ENCODE results near the gene PRDM11.

The PRDM11 gene

DNA sequence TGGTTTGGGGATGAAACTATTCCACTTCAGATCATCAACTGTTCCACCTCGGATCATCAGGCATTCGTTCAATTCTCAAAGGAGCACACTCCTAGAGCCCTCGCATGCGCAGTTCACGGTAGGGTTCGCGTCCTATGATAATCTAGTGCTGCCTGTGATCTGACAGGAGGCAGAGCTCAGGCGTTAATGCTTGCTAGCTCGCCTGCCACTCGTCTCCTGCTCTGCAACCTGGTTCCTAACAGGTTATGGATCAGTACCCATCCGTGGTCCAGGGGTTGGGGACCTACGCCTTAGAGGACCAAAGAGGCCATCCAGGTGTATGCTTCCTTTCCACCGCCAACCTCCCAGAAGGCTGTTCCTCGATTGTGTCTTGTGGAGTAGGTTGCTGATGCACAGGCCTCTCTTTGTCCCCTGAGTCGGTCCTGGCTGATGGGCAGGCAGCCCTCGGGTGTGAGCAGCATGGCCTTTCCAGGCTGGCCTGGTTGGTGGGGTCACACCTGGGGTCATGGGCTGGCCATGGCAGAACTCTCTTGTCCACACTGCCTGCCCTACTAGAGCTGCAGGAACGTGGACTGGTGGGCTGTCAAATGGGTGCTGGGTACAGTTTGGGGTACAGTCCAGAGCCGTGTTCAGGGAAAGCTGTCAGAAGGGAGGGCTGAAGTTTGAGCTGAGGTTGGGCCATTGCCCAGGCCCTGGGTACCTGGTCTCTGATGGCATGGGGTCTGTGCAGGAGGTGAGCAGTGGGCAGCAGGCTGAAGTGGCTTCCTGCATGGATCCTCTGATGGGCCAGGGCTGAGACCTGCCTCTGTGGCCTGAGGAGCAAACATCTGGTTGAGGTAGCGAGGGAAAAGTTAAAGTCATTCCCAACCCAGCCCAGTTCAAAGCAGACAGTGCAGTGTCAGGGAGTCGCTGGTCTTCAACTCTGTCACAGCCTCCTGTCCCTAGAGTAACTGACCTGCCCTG is 11.1 kb downstream of the PRDM11 start:
- DNase-seq (ENCODE audit: low spot score), result no peak

DNA sequence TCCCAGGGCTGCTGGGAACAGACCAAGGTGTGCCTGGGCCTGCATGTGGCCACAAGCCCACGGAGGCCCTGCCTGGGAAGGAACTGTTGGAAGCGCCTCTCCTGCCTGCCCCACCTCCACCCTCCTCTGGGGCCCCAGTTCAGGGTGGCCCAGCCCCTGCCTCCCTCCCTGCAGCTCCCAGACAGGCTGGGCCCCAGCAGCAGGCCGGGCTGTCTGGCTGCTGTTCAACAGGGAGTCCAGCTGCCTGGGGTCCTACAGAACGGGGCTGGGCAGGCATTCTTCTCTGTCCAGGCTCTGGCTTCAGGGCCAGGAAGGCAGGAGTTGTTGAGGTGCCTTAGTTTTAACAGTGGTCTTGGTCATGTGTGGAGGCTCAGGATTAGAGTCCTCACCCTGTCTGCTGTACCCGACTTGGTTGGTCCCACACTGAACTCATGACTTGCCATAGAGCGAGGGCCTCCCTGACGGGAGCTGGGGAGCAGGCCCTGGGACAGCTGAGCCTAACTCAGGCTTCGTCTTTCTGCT is 11.8 kb downstream of the PRDM11 start:
- no peak for DNase-seq (ENCODE audit: low spot score)

DNA sequence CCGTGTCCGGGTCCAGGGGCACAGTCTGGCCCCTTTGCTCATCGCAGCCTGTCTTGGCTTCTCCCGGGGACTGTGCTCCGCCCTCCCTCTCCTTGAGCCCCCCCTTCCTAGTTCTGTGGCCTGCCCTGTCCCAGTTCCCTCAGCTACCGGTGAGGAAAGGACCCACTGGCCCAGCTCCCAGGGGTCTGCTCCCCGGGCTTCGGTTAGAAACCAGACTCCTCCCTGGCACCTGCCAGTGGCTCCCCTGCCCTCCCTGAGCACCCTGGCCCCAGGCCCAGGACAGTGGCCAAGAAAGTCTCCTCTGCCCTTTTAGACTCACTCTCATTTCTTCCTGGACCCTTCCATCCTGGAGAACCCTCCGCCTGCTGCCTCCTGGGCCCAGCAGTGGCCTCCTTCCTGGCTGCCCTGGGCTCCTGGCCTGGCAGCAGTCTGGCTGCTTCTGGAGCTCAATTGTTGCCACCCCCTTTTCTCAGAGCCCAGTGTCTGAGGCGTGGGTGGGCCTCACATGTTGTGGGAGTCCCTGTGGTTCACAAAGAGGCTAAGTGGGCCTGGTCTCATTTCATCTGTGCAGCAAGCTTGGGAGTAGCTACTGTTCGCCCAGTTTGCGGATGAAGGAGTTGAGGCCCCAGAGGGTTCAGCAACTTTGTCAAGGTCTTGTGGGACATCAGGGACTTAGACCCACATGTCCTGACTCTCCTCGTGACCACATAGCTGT is 12.6 kb downstream of the PRDM11 start:
- DNase-seq (ENCODE audit: low spot score), result no peak

DNA sequence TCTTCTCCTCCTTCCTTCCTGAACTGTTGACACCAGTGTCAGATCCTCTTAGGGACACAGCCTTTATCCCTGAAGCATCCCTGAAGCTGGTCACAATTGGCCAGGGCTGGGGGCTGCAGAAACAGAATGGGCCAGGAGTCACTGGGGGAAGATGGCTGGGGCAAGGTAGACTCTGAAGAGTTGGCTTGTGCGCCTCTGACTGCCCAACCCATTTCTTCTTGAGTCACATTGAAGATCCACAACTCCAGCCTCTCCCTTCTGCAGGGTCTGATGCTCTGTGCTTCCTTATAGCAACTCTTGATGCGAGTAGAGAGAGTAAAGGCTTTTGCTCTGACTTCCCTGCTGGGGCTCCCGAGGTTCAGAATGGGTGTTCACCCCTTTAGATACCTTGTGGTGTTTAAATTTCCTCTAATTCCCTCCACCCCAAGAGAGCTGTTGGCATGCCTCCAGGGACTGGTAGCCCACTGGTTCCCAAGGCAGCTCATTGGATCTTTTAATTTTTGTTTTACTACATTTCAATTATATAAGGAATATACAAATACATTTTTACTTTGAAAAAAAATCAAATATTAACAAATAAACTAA is 13.4 kb downstream of the PRDM11 start:
- DNase-seq (ENCODE audit: low spot score), result no peak

DNA sequence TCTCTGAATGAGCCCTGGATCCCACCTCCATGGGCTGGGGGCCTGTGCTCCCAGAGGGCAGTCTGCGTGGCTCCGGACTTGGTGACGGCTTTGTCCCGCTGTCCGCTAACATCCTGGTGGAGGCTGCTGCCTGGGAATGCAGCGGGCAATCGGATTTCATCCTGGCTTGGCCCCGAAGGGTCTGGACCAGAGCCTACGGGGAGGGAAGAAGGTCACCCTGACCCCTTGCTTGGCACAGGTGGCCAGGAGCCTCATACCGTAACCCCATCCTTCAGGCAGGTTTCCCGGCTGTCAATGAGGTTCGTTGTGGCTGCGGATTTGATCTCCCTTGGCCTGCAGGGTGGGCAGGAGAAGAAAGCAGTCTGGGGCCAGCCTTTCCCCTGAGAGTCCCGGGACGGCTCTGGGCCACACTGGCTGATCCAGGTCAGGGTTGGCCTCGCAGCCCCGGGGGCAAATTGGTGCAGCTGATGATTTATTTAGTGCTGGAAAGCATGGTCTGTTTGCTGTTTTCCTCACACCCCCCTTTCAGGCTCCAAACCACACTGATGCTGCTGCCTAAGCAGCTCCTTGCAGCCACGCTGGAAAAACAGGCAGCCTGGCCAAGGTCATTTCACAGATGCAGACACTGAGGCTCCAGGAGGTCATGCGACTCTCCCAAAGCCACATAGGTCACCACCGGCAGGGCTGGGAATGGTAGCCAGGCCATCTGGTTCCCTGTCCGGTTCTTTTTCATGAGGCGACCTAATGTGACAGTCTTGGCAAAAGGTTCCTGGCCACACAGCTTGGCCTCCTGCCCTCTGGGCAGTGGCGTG is 15.0 kb downstream of the PRDM11 start:
- no peak for DNase-seq (ENCODE audit: low spot score)

DNA sequence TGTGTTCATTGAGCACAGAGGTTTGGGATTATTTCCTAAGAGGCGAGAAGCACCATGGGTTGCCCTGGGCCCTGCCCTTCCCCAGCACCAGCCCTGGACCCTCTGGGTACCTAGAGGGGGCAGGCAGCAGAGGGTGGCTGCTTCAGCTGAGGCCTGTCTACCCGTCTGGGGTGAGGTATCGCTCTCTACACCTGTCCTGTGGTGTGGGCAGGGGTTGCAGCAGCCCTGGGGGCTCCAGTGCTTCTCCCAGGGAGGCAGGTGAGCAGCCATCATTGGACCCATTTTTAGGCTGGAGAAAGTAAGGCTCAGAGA is 15.6 kb downstream of the PRDM11 start:
- DNase-seq (ENCODE audit: low spot score), result no peak

DNA sequence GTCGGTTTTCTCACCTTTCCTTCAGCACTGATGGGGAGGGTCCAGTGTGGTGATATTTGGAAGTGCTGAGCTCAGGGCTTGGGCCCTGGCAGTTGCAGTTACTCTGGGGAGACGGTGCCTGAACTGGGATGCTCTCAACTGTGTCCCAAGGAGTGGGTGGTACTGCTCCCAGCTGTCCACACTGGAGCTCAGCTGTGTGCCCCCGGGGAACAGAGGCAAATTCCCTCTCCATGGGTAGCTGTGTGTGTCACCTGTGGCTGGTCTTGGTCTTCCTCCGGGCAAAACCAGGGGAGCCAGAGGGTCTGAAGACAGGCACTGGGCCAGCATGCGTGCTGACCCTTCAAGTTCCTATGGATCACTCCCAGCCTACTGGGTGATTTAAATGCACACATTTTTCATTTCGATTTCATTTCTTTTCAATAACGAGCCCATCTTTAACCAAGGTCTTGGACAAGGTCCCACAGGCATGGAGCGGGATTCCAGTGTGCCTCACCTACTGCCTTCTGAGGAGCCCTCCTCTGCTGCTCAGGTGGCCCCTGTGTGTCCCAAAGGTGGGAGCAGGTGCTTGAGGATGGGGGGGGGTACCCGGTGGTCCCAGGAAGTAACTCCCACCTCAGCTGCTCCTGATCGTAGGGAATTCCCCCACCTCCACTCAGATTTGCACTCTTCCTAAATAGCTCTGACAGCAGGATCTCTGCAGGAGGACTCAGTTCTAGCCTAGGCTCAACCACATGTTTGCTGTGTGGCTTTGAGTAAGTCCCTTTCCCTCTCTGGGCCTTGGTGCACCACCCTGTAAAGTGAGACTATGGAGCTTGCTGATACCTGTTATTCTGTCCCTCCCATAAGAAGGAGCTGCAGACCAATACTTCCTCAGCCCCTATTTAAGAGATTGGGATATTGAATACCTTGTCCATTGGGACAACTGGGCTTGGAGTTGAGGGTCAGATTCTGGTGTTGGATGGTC is 16.8 kb downstream of the PRDM11 start:
- no peak for DNase-seq (ENCODE audit: low spot score)

DNA sequence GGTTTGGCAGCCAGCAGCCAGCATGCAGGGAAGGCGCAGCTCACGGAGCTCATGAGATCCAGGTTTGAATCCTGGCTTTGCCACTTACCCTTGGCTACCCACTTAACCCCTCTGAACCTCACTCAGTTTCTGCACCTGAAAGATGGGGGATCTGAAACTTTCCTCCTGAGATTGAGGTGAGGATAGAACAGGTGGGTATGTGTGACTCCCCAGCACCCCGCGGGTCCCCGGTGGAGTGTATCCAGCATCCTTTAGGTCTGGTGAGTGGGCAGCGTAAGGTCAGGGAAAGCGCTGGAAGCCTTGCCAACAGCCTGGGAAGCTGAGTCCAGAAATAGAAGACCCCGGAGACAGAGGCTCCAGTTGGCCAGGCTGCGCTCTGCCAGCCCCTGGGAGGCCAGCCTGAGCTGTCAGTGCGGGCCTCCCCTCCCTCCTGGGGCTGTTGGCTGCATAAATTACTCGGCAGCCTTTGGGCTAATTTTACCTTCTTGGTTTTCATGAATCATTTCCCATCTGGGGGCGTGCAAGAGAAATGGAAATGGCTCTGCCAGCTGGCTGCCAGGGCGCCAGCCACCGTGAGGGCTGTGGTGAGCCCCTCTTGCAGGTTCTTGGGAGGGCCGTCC is 17.6 kb downstream of the PRDM11 start:
- DNase-seq (ENCODE audit: low spot score), result no peak

DNA sequence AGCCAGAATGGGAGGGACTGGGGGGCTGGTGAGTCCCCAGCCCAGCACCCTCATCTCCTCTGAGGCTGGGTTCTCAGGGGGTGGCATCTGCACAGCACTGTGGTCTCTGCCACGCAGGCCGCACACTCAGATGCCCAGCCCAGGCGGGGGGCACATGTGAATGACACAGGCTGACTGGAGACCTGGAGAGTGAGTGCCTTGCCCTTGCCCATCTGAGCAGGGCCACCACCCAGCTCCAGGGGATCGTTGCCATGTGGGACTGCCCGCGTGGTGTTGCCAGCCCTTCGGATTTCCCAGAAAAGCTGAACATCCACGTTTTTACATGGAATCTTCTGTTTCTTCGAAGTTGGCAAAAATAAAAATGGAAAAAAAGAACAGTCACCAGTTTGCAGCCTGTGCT is 18.9 kb downstream of the PRDM11 start:
- no peak for DNase-seq (ENCODE audit: low spot score)

DNA sequence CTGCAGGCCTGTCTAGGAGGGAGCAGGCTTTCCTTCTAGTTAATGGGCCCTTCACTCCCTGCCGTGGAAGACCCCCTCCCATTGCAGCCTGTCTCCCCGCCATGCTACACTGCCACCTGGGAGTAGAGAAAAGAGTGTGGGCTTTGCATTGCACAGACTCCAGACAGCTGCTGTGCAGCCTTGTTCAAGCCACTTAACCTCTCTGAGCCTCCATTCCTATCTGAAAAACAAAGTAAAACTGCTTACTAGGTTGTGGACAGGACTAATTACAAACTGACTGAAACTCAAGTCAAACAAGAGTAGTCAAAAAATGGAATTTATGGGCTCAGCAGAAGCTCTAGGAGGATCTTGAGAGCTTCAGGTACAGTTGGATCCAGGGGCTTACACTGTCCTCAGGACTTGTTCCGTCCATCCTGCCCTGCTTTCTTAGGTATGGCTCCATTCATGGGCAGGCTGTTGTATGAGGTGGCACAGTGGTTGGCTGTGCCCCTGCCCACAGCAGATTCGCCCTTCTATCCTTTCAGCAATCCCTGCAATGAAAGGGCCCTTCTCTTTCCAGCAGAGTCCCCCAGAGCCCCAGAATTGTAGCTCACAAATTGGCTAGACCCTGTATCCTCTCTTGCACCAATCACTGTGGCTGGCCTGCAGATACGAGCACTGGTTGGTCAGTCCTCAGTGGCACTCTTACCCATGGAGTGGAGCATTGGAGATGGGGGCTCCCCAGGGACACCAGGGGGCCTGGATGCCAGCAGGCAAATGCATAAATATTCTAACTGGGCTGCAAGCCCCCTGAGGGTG is 19.6 kb downstream of the PRDM11 start:
- DNase-seq (ENCODE audit: low spot score), result no peak

DNA sequence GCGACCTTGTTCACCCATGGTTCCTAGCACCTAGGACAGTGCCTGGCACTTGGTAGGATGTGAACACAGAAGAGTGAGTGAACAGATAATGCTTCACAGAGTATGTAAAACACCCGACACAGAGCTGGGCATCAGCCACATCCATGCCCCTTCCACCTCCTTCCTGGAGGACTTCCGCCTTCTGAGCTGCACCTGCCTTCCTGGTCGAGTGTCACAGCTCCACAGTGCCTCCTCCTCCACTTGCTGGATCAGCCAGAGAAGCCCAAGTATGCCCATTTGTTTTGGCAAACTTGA is 20.1 kb downstream of the PRDM11 start:
- no peak for DNase-seq (ENCODE audit: low spot score)

DNA sequence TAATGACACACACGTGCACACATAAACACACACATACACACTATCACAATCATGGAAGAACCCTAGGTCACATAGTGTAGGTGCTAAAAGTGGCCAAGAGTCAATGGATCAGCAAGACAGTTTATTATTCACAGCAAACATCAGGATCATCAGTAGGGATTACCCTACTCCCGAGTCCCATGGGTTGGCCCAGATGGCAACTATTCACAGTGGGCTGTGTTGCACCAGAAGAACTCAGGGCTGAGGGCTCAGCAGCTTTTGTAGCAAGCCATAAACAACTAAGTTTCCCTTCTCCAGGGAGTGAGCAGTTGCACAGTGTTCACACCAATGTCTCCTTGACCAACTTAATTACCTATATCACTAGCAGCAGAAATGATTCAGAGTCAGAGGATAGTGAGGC is 20.8 kb downstream of the PRDM11 start:
- DNase-seq (ENCODE audit: low spot score), result no peak

DNA sequence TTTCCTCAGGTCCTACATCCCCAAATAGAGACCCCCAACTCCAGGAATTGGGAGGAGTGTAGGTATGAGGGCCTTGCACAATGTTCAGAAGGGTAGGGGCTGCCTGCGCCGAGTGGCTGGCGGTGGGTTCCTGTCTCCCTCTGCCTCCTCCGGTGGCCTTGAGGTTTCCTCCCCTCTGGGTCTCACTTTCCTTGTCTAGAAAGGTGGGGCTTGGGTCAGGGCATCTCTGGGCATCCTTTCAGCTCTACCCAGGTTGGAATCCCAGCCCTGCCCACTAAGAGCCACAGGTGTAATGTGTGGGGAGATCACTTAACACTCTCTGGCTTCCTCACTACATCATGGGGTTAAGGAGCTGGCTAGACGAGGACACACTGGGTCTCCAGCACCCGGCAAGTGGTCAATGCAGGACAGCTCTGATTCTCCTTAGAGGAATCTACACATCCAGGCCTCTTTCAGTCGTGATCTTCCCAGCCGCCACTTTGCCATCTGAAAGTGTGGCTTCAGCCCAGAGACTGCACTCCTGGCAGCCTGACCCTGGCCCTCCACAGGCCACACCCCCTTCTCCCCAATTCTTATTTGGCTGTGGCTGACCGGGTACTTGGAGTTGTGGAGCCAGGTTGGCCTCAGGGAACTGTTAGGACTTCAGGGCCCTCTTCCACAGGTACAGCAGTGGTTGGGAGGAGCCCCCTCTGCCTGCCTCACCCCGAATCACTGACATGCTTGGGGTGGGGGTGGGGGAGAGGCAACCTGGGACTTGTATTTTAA is 22.1 kb downstream of the PRDM11 start:
- no peak for DNase-seq (ENCODE audit: low spot score)

DNA sequence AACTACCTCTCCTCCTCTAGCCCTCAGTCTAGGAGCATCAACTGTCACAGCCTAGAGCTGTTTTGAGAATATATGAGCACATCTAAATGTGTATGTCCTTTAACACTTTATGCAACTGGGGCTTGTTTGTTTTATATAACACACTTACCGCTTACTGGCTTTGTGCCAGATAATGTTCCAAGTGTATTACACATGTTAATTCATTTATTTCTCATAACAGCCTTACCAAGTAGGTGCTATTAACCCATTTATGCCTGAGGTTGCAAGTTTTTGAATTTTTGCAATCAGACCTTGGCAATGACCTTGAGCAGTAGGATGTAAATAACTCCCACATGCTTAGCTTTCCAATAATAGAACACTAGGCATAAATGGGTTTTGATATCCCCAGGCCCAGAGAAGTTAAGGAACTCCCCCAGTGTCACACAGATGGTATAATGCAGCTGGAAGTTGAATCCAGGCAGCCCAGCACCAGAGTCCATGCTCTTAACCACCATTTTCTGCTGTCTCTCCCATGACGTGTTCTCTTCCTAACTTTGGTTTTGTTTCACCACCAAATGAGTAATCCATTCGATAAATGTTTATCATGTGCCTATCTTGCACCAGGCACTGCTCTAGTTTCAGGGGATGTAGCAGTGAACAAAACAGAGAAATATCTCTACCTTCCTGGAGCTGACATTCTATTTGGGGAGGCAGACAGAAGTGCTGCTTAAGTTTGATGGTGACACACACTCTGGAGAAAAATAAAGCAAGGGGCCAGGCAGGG is 23.1 kb downstream of the PRDM11 start:
- DNase-seq (ENCODE audit: low spot score), result no peak

DNA sequence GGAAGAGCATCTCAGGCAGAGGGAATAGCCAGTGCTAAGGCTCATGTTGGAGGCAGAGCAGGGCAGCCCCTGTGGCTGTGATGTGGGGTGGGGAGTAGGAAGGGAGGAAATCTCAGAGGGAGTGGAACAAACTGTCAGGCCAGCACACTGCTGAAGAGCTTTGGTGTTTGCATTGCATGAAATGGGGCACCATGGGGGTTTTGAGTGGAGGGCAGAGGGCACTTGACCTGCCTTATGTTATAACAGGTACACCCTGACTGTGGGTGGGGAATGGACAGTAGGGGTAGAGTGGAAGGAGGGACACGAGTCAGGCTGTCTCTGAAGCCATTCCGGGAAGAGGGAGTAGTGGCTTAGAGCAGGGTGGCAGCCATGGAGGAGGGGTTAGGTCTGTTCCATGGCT is 24.0 kb downstream of the PRDM11 start:
- no peak for DNase-seq (ENCODE audit: low spot score)

DNA sequence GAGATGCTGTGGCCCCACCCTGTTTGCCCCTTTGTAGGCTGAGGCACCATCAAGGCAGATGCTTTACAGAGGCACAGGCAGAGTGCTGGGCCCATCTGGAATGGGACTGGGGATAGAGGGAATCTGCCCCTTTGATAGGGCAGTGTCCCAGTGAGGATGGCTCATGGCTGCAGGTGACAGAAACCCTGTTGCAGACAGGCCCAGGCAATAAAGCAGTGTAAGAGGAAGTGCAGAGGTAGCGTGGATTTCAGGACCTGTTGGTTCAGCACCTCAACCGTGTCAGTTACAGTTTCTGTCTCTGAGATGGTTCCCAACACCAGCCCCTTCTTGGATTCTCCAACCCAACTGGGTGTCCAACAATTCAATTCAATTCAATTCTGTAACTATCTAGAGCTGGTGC is 25.1 kb downstream of the PRDM11 start:
- no peak for DNase-seq (ENCODE audit: low spot score)

DNA sequence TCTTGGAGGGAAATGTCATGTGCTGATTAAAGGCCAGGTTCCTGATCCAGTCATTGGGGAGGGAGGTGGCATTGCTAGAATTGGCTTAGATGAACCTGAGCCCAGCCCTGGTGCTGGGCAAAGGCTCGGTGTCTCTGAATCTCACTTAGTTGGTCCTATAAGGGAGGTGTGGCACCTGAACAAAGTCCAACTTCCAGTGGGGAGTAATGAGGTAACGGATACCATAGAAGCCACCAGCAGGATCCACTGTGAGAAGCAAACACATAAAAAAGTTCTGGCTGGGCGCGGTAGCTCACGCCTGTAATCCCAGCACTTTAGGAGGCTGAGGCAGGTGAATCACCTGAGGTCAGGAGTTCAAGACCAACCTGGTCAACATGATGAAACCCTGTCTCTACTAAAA is 26.6 kb downstream of the PRDM11 start:
- DNase-seq (ENCODE audit: low spot score), result no peak

DNA sequence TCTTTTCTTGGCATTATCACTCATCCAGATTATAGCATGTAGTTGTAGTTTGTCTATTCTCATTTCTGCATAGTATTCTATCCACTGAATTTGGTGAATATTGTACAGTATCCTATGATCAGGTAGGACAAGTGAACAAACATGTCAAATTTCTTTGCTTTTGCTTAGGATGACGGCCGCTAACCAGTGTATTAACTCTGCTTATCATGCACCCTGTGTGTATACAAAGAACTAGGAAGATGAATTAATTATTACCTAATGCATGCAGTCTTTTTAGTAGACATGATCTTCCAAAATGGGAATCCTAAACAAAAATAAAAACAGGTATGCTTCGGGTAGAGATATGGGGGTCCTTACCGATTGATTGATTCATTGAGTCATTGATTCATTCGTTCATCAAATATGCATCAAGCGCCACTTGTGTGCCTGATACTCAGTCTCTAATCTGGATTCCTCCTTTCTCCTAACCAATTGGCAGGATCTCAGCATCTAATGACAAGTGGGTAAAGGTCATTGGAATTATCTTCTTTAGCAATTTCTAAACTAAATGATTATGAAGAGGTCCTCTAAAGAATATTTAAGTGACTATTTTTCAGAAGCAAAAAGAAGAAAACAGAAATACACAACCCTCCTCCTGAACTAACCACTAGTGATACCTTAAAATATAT is 27.9 kb downstream of the PRDM11 start:
- DNase-seq (ENCODE audit: low spot score), result no peak
